Endothelial cell (in vitro differentiated cells): Measurements from ENCODE around the gene MAGEB4. TPM values are rescaled to one million over a fixed set of nuclear protein-coding genes. Genes with fewer than 3 reads are reported as not detected.

ENCODE experiments used
- DNase-seq: peaks from one replicate; pipeline ENCODE4 v3.0.0; 2021; ENCODE audit warnings: low spot score
- H3K27ac Mint-ChIP-seq: one replicate; pipeline ENCODE4 v1.8.0; 2021; ENCODE audit warnings: mixed read lengths, inconsistent platforms; ENCODE audit not compliant: unreplicated experiment
- H3K27me3 Mint-ChIP-seq: one replicate; pipeline ENCODE4 v1.8.0; 2021; ENCODE audit warnings: mild to moderate bottlenecking, moderate library complexity, mixed read lengths, inconsistent platforms; ENCODE audit not compliant: unreplicated experiment
- H3K36me3 Mint-ChIP-seq: one replicate; pipeline ENCODE4 v1.8.0; 2021; ENCODE audit warnings: mild to moderate bottlenecking, low read depth, mixed read lengths, inconsistent platforms; ENCODE audit not compliant: unreplicated experiment
- H3K4me1 Mint-ChIP-seq: one replicate; pipeline ENCODE4 v1.8.0; 2021; ENCODE audit warnings: mild to moderate bottlenecking, mixed read lengths, inconsistent platforms; ENCODE audit not compliant: unreplicated experiment
- H3K4me3 Mint-ChIP-seq: one replicate; pipeline ENCODE4 v1.8.0; 2021; ENCODE audit warnings: mild to moderate bottlenecking, mixed read lengths, inconsistent platforms; ENCODE audit not compliant: unreplicated experiment
- H3K9me3 Mint-ChIP-seq: one replicate; pipeline ENCODE4 v1.8.0; 2021; ENCODE audit warnings: mixed read lengths, inconsistent platforms; ENCODE audit not compliant: unreplicated experiment
- total RNA-seq: library from RNA; stranded (reverse); fragmentation: NEBNext Ultra II Directional; extraction: Animal tissue kit (Norgen Biotek cat#: 25700); gene quantifications from one replicate; pipeline ENCODE4 v1.2.1, GENCODE V29; 2021; ENCODE audit not compliant: unreplicated experiment
- TF ChIP-seq, protein P1 (sequence below): fragments of 200-600 bp; sonication (generic); IDR thresholded peaks from one replicate; pipeline ENCODE4 v1.5.0; 2021; ENCODE audit warnings: antibody characterized with exemption; ENCODE audit not compliant: unreplicated experiment

The MAGEB4 gene
- total RNA-seq, 1 donor from 2014 or later: not detected

DNA sequence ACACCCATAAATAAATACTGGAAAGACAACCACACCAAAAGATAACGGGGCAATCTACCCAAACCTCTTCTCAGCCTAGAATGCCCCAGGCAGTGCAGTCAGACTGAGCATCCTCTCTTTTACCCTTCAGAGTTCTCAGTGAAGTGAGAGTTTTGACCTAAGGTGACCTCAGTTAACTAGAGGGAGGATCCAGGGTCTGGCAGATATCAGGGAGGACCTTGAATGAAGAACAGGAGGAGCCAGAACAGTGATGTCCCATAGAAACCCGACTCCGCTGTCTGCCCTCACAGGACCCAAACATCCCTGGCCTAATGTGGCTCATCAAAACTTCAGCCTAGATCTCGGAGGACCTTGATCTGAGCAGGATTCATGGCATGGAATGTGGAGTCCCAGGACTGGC is 11.4 kb upstream of the MAGEB4 start, which contains the start of gene MAGEB3:
TSS of gene MAGEB3 (plus strand) at position 263 of the 400 bp plus-strand sequence. CDS start 5,268 bp downstream, outside the sequence.
- Mint-ChIP-seq H3K4me1 (no peaks in the 10 kb centered on the region), H3K27ac (no peak within 1 kb of the TSS), H3K36me3 (no peaks in the 10 kb centered on the region), H3K9me3 (no peaks in the 10 kb centered on the region), H3K27me3 (no peaks in the 10 kb centered on the region), H3K4me3 (no peak within 1 kb of the TSS)
- DNase-seq: no peak
- TF ChIP-seq, protein P1, sequence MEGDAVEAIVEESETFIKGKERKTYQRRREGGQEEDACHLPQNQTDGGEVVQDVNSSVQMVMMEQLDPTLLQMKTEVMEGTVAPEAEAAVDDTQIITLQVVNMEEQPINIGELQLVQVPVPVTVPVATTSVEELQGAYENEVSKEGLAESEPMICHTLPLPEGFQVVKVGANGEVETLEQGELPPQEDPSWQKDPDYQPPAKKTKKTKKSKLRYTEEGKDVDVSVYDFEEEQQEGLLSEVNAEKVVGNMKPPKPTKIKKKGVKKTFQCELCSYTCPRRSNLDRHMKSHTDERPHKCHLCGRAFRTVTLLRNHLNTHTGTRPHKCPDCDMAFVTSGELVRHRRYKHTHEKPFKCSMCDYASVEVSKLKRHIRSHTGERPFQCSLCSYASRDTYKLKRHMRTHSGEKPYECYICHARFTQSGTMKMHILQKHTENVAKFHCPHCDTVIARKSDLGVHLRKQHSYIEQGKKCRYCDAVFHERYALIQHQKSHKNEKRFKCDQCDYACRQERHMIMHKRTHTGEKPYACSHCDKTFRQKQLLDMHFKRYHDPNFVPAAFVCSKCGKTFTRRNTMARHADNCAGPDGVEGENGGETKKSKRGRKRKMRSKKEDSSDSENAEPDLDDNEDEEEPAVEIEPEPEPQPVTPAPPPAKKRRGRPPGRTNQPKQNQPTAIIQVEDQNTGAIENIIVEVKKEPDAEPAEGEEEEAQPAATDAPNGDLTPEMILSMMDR: no peak

- Mint-ChIP-seq H3K4me3 (no peak within 1 kb of the TSS), H3K9me3 (no peaks in the 10 kb centered on the region), H3K27ac (no peak within 1 kb of the TSS), H3K4me1 (no peaks in the 10 kb centered on the region), H3K36me3 (no peaks in the 10 kb centered on the region), H3K27me3 (peaks cover 2% of the 10 kb centered on the region)
- TF ChIP-seq, protein P1: no peak
- DNase-seq: no peak
These were observed 5.1 kb downstream of the MAGEB4 start, which contains the start of gene MAGEB1 for GRCh38 chrX:30246769-30247489. Gene MAGEB1, plus strand, starts transcription at chrX:30247146. Its CDS starts 3,348 bp downstream, at chrX:30250494.

- Mint-ChIP-seq H3K9me3 (no peaks in the 10 kb centered on the region), H3K27me3 (peaks cover 2% of the 10 kb centered on the region)
- TF ChIP-seq, protein P1: no peak
These were observed 7.1 kb downstream of the MAGEB4 start for GRCh38 chrX:30248854-30249253.

GRCh38 chrX:30253257-30253656 is 11.5 kb downstream of the MAGEB4 start:
- no peak for DNase-seq
- no peaks in the 10 kb centered on the region for H3K36me3 Mint-ChIP-seq

More at GRCh38 chrX:30248854-30249253, 7.1 kb downstream of the MAGEB4 start:
- Mint-ChIP-seq H3K27ac (no peak overlapping the region), H3K36me3 (no peaks in the 10 kb centered on the region), H3K4me3 (no peak overlapping the region), H3K4me1 (no peaks in the 10 kb centered on the region)
- no peak for DNase-seq

GRCh38 chrX:30259927-30260326 is 18.1 kb downstream of the MAGEB4 start:
- TF ChIP-seq, protein P1: no peak

More at GRCh38 chrX:30253257-30253656, 11.5 kb downstream of the MAGEB4 start:
- H3K4me1 Mint-ChIP-seq: no peaks in the 10 kb centered on the region
- no peaks in the 10 kb centered on the region for H3K9me3 Mint-ChIP-seq
- no peak overlapping the region for H3K27ac Mint-ChIP-seq
- peaks cover 2% of the 10 kb centered on the region for H3K27me3 Mint-ChIP-seq
- no peak overlapping the region for H3K4me3 Mint-ChIP-seq
- TF ChIP-seq, protein P1: no peak

More at GRCh38 chrX:30259927-30260326, 18.1 kb downstream of the MAGEB4 start:
- DNase-seq: no peak
- H3K27ac Mint-ChIP-seq: no peak overlapping the region
- H3K4me1 Mint-ChIP-seq: peaks cover 4% of the 10 kb centered on the region
- H3K4me3 Mint-ChIP-seq: no peak overlapping the region
- no peaks in the 10 kb centered on the region for H3K27me3 Mint-ChIP-seq
- no peaks in the 10 kb centered on the region for H3K9me3 Mint-ChIP-seq
- H3K36me3 Mint-ChIP-seq: no peaks in the 10 kb centered on the region
